Measurements from ENCODE around the gene GNAO1. TPM values are rescaled to one million over a fixed set of nuclear protein-coding genes. Genes with fewer than 3 reads are reported as not detected.

The GNAO1 gene
- total and polyA plus RNA-seq, 2 donors (not counting 1 experiment from before 2014, with no cell fraction given), result 0.13 to 5.1 TPM

DNA sequence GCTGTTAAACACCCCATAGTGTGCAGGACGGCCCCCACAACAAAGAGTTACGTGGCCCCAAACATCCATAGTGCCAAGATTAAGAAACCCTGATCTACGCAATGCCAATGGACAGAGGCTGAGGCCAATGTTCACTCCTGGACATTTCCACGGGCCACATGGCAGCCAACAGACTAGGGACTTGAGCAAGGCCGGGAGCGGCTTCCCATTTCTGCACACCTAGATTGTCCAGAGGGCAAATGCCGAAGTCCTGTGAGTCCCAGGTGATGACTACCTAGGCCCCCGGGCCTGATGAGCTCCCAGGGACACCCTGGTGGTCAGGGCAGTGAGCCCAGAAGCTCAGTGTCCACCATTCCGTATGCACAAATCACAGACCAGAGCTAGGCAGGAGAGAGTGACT lies 138.6 kb downstream of the GNAO1 start:
- Histone ChIP-seq H3K27ac (ENCODE audit: low read length in 2 of 2) (no peak overlapping the region), H3K36me3 (replicated peaks in 1 of 2; ENCODE audit: control extremely low read depth in 1 of 2, control insufficient read depth in 1 of 2, extremely low read depth in 1 of 2, insufficient read depth in 2 of 2, low read length in 1 of 2) (no peaks in the 10 kb centered on the region), H3K27me3 (replicated peaks in 1 of 4; ENCODE audit: control extremely low read depth in 1 of 4, control insufficient read depth in 3 of 4, insufficient read depth in 4 of 4, low read length in 3 of 4) (no peaks in the 10 kb centered on the region), H3K9ac (ENCODE audit: low read length) (no peak overlapping the region), H3K4me3 (ENCODE audit: control extremely low read depth in 1 of 5, extremely low read depth in 1 of 5, insufficient read depth in 1 of 5, low read depth in 2 of 5, low read length in 4 of 5) (no peak overlapping the region), H3K79me2 (ENCODE audit: control insufficient read depth, insufficient read depth, low read length) (no peaks in the 10 kb centered on the region), H4K20me1 (ENCODE audit: control insufficient read depth, insufficient read depth, low read length, poor library complexity, severe bottlenecking) (no peaks in the 10 kb centered on the region), H3K4me1 (ENCODE audit: control insufficient read depth in 2 of 2, insufficient read depth in 2 of 2, low read length in 2 of 2) (no peaks in the 10 kb centered on the region), H3K4me2 (replicated peaks; ENCODE audit: low read depth, low read length, poor library complexity, severe bottlenecking) (no peak overlapping the region), H3K9me3 (ENCODE audit: control extremely low read depth in 1 of 3, control insufficient read depth in 2 of 3, insufficient read depth in 1 of 3, low read length in 2 of 3) (no peaks in the 10 kb centered on the region), H2AFZ (ENCODE audit: insufficient read depth, low read depth, low read length, poor library complexity, severe bottlenecking) (no peak overlapping the region)
- intact Hi-C loops (cut with micrococcal nuclease), result no loop called here
- ATAC-seq (ENCODE audit: low read depth) (no peak), DNase-seq (no peak)
- ChIA-PET POLR2A (no interaction called here), CTCF (interaction anchor here (2.2 kb wide), 1 partner anchor 12 kb away, joined by 6 read pairs; no protein-coding TSS in a partner anchor)
- Mint-ChIP-seq H3K27me3 (no peaks in the 10 kb centered on the region), H3K9me3 (ENCODE audit: insufficient read depth) (no peaks in the 10 kb centered on the region), H3K27ac (no peak overlapping the region), H3K4me3 (no peak overlapping the region), H3K4me1 (no peaks in the 10 kb centered on the region)
- 86% methylated on average over 9 of the region's 9 CpGs for WGBS (ENCODE audit: insufficient coverage)
- TF ChIP-seq EZH2 (IDR thresholded peaks at IDR 0.05; ENCODE audit: borderline replicate concordance, insufficient read depth, low read depth, low read length, poor library complexity, severe bottlenecking), result no peak
- TF ChIP-seq, protein P1, sequence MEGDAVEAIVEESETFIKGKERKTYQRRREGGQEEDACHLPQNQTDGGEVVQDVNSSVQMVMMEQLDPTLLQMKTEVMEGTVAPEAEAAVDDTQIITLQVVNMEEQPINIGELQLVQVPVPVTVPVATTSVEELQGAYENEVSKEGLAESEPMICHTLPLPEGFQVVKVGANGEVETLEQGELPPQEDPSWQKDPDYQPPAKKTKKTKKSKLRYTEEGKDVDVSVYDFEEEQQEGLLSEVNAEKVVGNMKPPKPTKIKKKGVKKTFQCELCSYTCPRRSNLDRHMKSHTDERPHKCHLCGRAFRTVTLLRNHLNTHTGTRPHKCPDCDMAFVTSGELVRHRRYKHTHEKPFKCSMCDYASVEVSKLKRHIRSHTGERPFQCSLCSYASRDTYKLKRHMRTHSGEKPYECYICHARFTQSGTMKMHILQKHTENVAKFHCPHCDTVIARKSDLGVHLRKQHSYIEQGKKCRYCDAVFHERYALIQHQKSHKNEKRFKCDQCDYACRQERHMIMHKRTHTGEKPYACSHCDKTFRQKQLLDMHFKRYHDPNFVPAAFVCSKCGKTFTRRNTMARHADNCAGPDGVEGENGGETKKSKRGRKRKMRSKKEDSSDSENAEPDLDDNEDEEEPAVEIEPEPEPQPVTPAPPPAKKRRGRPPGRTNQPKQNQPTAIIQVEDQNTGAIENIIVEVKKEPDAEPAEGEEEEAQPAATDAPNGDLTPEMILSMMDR (IDR thresholded peaks at IDR 0.05), result no peak

GRCh38 chr16:56330476-56330875 lies 139.2 kb downstream of the GNAO1 start:
- Histone ChIP-seq H3K4me2 (replicated peaks; ENCODE audit: low read depth, low read length, poor library complexity, severe bottlenecking) (no peak overlapping the region), H3K9ac (ENCODE audit: low read length) (no peak overlapping the region), H3K4me3 (ENCODE audit: control extremely low read depth in 1 of 5, extremely low read depth in 1 of 5, insufficient read depth in 1 of 5, low read depth in 2 of 5, low read length in 4 of 5) (no peak overlapping the region), H2AFZ (ENCODE audit: insufficient read depth, low read depth, low read length, poor library complexity, severe bottlenecking) (no peak overlapping the region), H3K27ac (ENCODE audit: low read length in 2 of 2) (no peak overlapping the region), H3K27me3 (replicated peaks in 1 of 4; ENCODE audit: control extremely low read depth in 1 of 4, control insufficient read depth in 3 of 4, insufficient read depth in 4 of 4, low read length in 3 of 4) (no peaks in the 10 kb centered on the region), H3K4me1 (ENCODE audit: control insufficient read depth in 2 of 2, insufficient read depth in 2 of 2, low read length in 2 of 2) (no peaks in the 10 kb centered on the region), H3K79me2 (ENCODE audit: control insufficient read depth, insufficient read depth, low read length) (no peaks in the 10 kb centered on the region), H3K9me3 (ENCODE audit: control extremely low read depth in 1 of 3, control insufficient read depth in 2 of 3, insufficient read depth in 1 of 3, low read length in 2 of 3) (no peaks in the 10 kb centered on the region), H3K36me3 (replicated peaks in 1 of 2; ENCODE audit: control extremely low read depth in 1 of 2, control insufficient read depth in 1 of 2, extremely low read depth in 1 of 2, insufficient read depth in 2 of 2, low read length in 1 of 2) (no peaks in the 10 kb centered on the region), H4K20me1 (ENCODE audit: control insufficient read depth, insufficient read depth, low read length, poor library complexity, severe bottlenecking) (no peaks in the 10 kb centered on the region)
- Mint-ChIP-seq H3K4me1 (no peaks in the 10 kb centered on the region), H3K27me3 (no peaks in the 10 kb centered on the region), H3K4me3 (no peak overlapping the region), H3K9me3 (ENCODE audit: insufficient read depth) (no peaks in the 10 kb centered on the region), H3K27ac (no peak overlapping the region)
- ChIA-PET POLR2A (no interaction called here), CTCF (interaction anchor here (2.2 kb wide), 1 partner anchor 12 kb away, joined by 6 read pairs; no protein-coding TSS in a partner anchor)
- 81% methylated on average over 2 of the region's 4 CpGs for WGBS (ENCODE audit: insufficient coverage)
- DNase-seq, result no peak
- intact Hi-C loops (cut with micrococcal nuclease), result no loop called here
- ATAC-seq (ENCODE audit: low read depth), result no peak
- TF ChIP-seq EZH2 (IDR thresholded peaks at IDR 0.05; ENCODE audit: borderline replicate concordance, insufficient read depth, low read depth, low read length, poor library complexity, severe bottlenecking), result no peak
- TF ChIP-seq, protein P1 (IDR thresholded peaks at IDR 0.05), result no peak

Measured in B cell (primary cell).